ENCODE results near the gene CLCN4. TPM values are rescaled to one million over a fixed set of nuclear protein-coding genes. Genes with fewer than 3 reads are reported as not detected.

CLCN4 gene
- total RNA-seq, 1 experiment from 2014 or later = 6.9 TPM

DNA sequence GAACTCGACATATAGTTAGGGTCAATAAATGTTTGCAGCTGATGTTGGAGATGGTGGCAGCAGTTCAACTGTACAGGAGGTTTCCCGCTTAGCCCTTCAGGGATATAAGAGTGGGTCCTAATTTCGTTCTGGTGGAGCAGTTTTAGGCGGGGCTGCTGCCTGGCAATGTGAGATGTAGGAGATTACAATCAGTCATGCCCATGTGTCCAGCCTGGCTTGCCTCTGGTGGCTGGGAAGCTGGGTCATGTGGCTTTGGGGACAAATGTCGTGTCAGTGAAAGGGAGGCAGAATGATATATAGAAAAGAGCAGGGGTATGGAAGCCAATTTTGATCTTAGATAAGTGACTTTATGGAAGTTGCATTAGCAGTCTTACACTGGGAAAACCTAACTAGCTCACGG, 129.4 kb downstream of the CLCN4 start:
- Histone ChIP-seq H3K4me2 (ENCODE audit: insufficient read depth, insufficient read length, low read length) (no peak overlapping the region), H3K23ac (ENCODE audit: insufficient read length, low read depth, low read length) (no peak overlapping the region), H2BK15ac (ENCODE audit: low read depth, low read length) (no peak overlapping the region; the same call in 1 of the 2 replicates), H2BK12ac (ENCODE audit: insufficient read length, low read depth, low read length) (no peak overlapping the region), H2AK5ac (ENCODE audit: insufficient read length, low read length) (no peak overlapping the region), H3K4me1 (ENCODE audit: insufficient read depth, low read length) (no peaks in the 10 kb centered on the region), H3K14ac (ENCODE audit: insufficient read depth, low read length) (no peak overlapping the region), H2AFZ (ENCODE audit: low read length) (no peak overlapping the region), H3K79me1 (ENCODE audit: insufficient read depth, low read depth, low read length, poor library complexity, severe bottlenecking) (no peaks in the 10 kb centered on the region), H4K91ac (ENCODE audit: insufficient read length, low read depth, low read length) (no peak overlapping the region), H3K79me2 (ENCODE audit: insufficient read depth, low read length) (no peaks in the 10 kb centered on the region), H2BK120ac (ENCODE audit: low read depth, low read length, poor library complexity, severe bottlenecking) (no peak overlapping the region), H3K27ac (ENCODE audit: insufficient read length, low read depth, low read length) (no peak overlapping the region), H3K9me3 (ENCODE audit: control insufficient read depth, low read depth, low read length) (no peaks in the 10 kb centered on the region), H3T11ph (ENCODE audit: low read length) (no peak overlapping the region), H3K4ac (ENCODE audit: low read depth, low read length) (no peak overlapping the region), H4K8ac (replicated peaks; ENCODE audit: insufficient read length, low read depth, low read length) (no peak overlapping the region), H3K56ac (ENCODE audit: insufficient read length, low read depth, low read length) (no peak overlapping the region), H2BK20ac (ENCODE audit: low read depth, low read length, poor library complexity, severe bottlenecking) (no peak overlapping the region), H4K20me1 (ENCODE audit: control insufficient read depth, insufficient read depth, insufficient read length) (no peaks in the 10 kb centered on the region), H3K9ac (ENCODE audit: extremely low read depth, insufficient read length, low read length) (no peak overlapping the region), H3K18ac (ENCODE audit: insufficient read length, low read depth, low read length) (no peak overlapping the region), H3K23me2 (ENCODE audit: insufficient read length, low read depth, low read length, poor library complexity, severe bottlenecking) (no peaks in the 10 kb centered on the region), H3K27me3 (ENCODE audit: insufficient read depth, low read length) (no peaks in the 10 kb centered on the region), H2BK5ac (ENCODE audit: insufficient read length, low read length) (no peak overlapping the region), H4K5ac (ENCODE audit: insufficient read length, low read depth, low read length) (no peak overlapping the region)
- TF ChIP-seq, protein P1, sequence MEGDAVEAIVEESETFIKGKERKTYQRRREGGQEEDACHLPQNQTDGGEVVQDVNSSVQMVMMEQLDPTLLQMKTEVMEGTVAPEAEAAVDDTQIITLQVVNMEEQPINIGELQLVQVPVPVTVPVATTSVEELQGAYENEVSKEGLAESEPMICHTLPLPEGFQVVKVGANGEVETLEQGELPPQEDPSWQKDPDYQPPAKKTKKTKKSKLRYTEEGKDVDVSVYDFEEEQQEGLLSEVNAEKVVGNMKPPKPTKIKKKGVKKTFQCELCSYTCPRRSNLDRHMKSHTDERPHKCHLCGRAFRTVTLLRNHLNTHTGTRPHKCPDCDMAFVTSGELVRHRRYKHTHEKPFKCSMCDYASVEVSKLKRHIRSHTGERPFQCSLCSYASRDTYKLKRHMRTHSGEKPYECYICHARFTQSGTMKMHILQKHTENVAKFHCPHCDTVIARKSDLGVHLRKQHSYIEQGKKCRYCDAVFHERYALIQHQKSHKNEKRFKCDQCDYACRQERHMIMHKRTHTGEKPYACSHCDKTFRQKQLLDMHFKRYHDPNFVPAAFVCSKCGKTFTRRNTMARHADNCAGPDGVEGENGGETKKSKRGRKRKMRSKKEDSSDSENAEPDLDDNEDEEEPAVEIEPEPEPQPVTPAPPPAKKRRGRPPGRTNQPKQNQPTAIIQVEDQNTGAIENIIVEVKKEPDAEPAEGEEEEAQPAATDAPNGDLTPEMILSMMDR (conservative IDR thresholded peaks at IDR 0.05) = no peak
- no CpG with 5 or more reads among the region's 6 CpGs for WGBS (ENCODE audit: extremely low coverage, insufficient read length, low lambda C conversion rate)
- Mint-ChIP-seq H3K27ac (no peak overlapping the region), H3K27me3 (ENCODE audit: low read depth) (peaks cover 10% of the 10 kb centered on the region), H3K36me3 (ENCODE audit: insufficient read depth in 1 of 3, low read depth in 3 of 3) (peaks cover 0 to 2% (median 0%) of the 10 kb centered on the region in 3 experiments; a peak in 2 of 7 replicates), H3K4me3 (no peak overlapping the region), H3K4me1 (peaks cover 0 to 2% of the 10 kb centered on the region in 2 experiments; a peak in 1 of 4 replicates), H3K9me3 (peaks cover 39 to 46% of the 10 kb centered on the region in 2 experiments)
- DNase-seq = no peak

Other genes with a start within 250 kb of the CLCN4 start
- 0.31 and 0.39 TPM in 2 replicates for gene CLDN34, start 189.6 kb upstream of the CLCN4 start, total RNA-seq (2021)